RPMI7951 (cell line): ENCODE results near the gene HSD17B2. TPM values are rescaled to one million over a fixed set of nuclear protein-coding genes. Genes with fewer than 3 reads are reported as not detected.
"Not testable (repeated sequence)": the region's sequence is repeated elsewhere in the genome, so short reads cannot be mapped to it uniquely, and the experiment has no call there.

ENCODE experiments used
- DNase-seq: peaks from one replicate; pipeline ENCODE4 v3.0.0-alpha.2; 2012; ENCODE audit warnings: low read depth
- total RNA-seq: library from RNA; depleted of rRNA; stranded (reverse); fragments of >200 nt; shearing (Covaris generic); gene quantifications from 2 replicates; pipeline ENCODE4 v1.2.3, GENCODE V29; 2014; rRNA removed

Gene HSD17B2
- total RNA-seq, 1 experiment from 2014 or later, result 1.4 TPM

DNA sequence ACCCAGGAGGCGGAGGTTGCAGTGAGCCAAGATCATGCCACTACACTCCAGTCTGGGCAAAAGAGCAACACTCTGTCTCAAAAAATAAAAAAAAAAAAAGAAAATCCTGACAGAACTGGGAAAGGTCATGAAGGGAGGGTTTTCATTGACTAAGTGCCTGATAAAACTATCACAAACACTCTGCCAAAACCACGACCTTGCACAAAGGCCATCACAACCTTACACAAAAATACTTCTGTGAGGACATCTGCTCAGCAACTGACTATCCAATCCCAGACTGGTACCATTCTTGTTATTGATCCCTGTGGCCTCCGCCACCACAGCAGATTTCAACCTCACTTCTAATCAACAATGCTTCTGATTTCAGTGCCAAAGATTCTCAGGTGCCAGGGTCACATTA, 94.8 kb downstream of the HSD17B2 start:
- DNase-seq, result no peak

DNA sequence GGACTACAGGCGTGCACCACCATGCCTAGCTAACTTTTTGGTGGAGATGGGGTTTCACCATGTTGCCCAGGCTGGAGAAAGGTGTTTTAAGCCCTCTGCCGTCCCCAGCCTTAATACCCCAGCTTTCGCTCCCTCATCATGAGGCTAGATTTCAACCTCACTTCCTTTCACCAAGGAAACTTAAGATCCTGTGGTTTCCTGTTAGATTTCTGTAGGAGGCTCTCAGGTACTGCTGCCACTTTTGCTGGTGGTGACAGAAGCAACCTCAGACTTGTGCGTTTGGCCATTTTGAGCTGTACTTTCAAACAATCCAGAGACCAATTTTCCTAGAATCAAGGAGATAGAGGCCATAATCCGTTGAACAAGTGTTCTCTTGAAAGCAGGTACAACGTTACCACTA, 98.7 kb downstream of the HSD17B2 start:
- no peak for DNase-seq

DNA sequence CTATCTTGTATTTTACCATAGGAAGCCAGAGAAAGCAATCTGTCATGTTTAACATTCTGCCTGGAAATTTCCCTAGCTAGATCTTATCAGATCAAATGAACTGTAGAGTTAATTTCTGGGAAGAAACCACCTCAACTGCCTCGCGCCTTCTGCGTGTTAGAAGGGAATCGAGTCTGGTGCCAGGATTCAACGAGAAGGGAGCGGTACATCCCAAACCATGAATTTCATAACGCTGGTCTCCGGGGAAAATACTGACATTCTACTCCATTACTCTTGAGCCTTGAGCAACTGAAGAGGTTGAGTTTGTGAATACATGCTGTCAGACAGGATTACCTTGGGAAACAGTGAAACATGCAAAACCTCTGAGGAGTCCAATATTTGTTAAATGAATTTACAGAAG, 99.8 kb downstream of the HSD17B2 start:
- DNase-seq, result no peak

DNA sequence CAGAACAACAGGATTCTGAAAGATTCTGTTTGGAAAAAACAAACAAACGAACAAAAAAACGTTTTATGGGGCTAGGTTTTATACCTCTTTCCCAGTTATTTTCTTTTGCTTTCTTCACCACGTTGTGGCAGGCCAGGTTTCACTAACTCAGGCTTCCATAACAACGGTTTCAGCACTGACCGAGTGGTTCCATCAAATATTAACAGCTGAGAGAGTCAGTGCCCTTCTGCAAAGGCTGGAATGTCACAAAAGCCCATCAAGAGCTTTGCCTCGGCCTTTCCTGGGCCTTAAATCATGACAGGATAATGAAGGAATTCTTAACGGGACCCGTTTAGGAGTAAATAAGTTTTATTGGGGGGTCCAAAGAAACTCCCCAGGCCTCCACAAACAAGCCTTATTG, 100.8 kb downstream of the HSD17B2 start:
- no peak for DNase-seq

DNA sequence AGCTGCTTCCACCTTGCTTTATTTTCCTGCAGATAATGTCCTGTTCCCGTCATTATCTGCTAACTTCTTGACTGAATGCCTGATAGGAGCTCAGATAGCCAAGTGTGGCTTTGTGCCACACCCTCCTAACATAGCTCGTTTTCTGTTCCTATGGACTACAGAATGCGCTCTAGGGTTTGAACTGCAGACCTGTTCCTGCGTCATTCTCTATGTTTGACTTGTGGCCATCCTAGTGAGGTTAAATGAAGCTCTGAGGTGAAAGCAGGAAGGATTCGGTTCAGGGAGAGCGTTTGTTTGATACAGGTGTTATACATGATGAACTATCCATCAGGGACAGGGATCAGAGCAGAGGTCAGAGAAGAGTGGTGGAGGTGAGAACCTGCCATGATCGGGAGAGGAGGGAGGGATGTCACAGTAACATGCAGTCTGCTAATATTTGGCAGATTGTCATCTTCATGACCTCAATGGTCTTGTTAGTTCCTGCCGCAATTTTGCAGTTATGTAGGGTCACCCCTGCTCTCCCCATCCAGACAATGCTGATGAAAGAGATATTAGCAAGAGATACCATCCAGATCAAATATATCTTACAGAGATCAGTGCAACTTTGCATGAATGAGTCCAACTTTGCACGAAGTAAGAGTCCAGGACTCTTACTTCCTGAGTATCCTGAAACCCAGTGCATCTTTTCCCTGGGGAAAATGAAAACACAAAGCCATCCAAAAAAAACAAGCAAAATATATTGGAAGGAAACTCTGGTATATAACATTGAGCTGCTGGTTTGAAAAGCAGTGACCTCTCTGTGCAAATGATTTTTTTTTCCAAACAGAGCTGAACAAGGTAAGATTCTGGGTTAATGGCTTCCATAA, 102.1 kb downstream of the HSD17B2 start:
- no peak for DNase-seq

DNA sequence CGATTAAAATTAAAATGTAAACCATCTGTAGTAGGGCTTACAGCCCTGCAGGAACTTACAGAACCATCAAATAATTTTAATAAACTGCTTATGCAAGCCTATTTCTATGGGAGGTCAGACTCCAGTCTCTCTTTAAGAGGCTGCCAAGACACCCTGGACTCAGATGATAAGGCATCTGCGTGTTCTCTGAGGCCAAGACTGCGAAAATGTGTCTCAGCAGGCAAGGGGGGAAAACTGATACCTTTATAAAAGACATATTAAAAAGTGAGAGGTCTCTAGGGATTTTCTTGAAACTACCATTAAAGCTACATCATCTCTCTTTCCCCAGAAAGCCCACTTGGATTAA, 102.7 kb downstream of the HSD17B2 start:
- no peak for DNase-seq

DNA sequence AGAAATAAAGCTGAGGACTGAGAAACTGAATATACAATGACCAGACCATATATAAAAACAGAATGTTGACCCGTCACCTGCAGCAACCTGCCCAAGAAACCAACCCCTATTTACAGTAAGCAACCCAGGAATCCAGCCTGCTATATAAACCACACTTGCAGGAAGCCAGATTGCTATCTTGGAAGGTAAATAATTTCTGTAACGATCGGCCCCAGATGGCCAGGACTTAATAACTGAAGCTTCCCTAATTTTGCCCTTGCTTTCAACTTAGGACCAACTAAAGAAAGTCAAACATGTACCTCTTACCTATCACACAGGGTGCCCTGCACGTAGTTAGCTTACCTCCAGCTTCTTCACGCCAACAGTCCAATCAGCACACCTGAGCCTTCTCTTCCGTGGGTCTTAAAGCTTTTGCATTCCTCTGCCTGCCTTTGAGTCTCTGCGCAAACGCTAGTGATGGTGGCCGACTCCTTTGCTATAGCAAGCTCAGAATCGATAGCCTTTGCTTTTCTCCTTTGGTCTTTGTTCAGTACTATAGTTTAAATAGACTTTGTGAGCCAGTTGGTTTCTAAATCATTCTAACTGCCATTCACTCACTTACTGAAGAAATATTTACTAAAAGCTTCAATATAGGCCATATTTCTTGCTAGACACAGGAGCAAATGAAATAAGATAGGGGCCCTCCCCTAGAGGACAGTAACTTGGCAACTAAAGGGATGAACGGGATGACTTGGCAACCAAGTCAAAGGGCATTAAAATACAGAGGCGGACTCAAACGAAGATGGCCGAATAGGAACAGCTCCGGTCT, 103.6 kb downstream of the HSD17B2 start:
- no peak for DNase-seq

DNA sequence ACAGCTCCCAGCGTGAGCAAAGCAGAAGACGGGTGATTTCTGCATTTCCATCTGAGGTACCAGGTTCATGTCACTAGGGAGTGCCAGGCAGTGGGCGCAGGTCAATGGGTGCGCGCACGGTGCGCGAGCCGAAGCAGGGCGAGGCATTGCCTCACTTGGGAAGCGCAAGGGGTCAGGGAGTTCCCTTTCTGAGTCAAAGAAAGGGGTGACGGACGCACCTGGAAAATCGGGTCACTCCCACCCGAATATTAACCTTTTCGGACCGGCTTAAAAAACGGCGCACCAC, 104.2 kb downstream of the HSD17B2 start:
- DNase-seq, result not testable (repeated sequence)

DNA sequence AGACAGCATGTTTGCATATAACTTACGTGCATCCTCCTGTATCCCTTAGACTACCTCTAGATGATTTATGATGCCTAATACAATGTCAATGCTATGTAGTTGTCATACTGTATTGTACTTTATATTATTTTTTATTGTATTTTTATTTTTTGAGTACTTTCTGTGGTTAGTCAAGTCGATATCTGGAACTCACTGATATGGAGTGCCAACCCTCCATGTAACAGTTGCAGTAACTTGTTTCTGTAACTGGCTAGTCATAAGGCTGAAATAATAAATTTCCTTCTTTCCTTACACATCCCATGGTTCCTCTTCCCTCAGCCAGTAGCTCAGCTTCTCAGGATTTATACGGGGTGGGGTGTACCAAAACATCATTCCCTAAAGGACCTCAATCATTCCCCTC, 111.5 kb downstream of the HSD17B2 start:
- no peak for DNase-seq

DNA sequence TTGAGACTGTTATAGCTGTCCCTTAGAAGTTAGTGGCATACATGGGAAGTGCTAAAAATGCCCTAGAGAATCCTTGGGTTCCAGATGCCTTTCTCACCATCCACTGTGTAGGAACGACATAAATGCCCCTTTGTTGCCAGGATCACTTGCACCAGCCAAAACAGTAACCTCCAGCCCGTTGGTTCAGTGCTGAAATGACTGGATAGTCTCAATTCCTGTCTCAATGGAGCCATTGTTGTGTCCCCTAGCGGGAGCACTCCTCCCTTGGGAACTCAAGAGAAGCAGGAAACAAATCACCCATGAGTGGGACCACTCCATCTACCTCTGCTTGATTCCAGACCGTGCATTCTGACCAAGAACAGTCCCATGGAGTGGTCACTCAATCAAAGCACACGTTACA, 111.9 kb downstream of the HSD17B2 start:
- peak; percentile 42 for DNase-seq

DNA sequence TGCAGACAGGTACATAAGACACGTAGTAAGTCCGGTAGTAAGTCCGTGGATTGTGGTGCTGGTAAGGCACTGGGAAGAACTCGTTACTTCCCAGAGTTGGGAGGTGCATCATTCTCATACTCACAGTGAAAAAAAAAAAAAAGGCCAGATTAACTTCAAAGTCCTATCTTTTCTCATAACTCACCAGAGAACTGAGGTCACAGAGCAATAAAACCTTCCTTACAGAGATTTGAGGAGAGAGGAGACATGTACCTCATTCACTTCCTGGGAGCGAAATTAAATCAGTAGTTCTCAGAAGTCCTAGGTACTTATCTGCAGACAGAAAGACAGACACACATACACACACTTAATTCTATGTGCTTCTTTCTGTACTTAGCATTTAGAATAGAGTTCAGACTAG, 112.5 kb downstream of the HSD17B2 start:
- no peak for DNase-seq

Other genes with a start within 250 kb of the HSD17B2 start
- gene SDR42E1, start 23.8 kb upstream of the HSD17B2 start, total RNA-seq, result 1.6 and 1.8 TPM in 2 replicates
- 60.6 and 91.3 TPM in 2 replicates for gene MPHOSPH6, start 135.0 kb downstream of the HSD17B2 start, total RNA-seq